GM12872 (cell line): ENCODE measurements around the gene CD7.

Source experiments
- CTCF ChIP-seq: IDR thresholded peaks from 3 replicates; pipeline ENCODE4 v1.5.1; 2011; ENCODE audit warnings: low read depth, mild to moderate bottlenecking, low read length, moderate library complexity; ENCODE audit not compliant: insufficient read depth

The CD7 gene

DNA sequence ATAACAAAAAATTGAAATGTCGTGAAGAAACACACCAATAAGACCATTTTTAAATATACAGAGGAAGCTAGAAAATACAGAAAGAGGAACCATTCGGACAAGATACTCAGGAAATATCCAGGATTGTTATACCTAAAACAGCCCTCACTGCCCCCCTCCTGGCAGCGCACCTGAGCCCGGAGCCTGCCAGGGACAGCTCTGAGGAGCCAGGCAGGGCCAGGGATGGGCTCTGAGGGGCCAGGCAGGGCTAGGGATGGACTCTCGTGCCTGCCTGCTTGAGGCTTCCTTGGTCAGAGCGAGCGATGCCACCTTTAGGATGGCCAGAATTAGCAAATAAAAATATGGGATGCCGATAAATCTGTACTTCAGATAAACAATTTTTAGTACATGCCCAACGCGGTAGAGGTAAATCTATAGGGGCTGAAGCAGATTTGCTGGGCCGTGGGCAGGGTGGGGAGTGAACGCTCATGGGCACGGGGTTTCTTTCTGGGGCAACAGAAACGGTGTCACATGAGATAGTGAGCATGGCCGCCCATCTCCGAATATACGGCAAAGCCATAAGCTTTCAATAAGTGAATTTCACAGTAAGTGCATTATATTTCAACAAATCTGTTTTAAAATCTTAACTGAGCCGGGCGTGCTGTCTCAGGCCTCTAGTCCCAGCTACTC is 25.7 kb downstream of the CD7 start:
- no peak for TF ChIP-seq CTCF

DNA sequence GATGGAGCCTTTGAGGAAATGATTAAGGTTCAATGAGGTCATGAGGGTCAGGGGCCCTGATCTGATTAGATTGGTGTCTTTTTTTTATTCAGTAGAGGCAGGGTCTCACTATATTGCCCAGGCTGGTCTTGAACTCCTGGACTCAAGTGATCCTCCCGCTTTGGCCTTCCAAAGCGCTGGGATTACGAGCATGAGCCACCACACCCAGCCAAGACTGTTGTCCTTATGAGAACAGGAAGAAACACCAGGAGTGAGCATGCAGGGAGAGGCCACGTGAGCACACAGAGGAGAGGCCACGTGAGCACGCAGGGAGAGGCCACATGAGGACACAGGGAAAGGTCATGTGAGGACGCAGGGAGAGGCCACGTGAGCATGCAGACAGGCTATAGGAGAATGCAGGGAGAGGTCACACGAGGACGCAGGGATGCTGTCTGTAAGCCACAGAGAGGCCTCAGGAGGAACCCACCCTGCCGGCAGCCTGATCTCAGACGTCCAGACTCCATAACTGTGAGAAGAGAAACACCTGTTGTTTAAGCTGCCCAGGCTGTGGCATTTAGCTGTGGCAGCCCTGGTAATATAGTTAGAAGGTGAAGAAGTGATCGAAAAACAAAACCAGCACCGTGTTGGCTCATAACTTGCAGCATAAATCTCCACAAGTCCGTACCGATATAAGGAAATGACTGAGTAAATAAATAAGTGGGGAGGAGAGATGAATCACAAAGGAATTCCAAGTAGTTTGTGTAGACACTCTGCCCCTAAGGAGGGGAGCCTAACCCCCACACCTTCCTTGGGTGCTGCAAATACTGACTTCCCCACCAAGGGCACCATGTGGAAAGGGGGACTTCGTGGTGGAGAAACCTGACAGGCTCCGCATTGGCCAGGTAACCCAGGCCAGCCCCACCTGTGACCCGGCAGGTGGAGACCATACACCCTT is 29.3 kb downstream of the CD7 start:
- TF ChIP-seq CTCF, result no peak

DNA sequence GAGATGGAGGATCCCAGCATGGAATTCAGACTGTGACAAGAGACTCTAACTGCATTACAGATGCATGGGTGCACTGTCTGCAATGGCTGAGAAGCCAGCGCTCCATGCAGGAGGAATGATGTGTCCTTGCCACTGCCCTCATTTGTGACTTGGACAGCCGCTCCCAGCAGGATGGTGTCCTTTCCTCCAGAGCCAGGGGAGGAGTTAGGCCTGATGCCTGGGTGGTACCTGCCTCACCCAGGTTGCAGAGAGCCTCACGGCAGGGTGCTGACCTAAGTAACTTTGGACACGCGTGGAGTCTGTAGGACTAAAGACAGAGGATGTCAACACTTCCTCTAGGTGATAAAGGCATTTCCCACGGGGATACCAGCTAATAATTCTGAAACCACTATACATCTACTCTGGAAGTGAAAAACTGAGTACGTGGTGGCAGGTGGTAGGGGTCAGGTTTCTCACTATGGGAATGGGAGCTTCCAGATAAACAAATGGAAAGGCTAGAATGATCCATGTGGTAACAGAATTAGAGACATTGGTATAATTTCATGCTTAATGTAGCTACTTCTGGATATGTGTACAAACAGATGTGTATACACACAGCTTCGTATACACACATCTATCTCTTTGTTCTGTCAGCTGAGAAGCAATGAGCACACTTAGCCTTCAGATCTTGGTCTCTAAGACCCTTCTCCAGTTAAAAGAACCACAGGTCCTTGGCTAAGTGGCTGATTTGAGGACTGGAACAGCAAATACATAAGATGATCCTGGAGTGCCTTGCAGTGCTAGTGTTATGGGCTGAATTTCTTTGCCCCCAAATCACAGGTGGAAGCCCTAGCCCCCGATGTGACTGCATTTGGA is 30.2 kb downstream of the CD7 start:
- no peak for TF ChIP-seq CTCF

- TF ChIP-seq CTCF, result no peak
Measured at GRCh38 chr17:82285141-82285540, 32.3 kb downstream of the CD7 start.

DNA sequence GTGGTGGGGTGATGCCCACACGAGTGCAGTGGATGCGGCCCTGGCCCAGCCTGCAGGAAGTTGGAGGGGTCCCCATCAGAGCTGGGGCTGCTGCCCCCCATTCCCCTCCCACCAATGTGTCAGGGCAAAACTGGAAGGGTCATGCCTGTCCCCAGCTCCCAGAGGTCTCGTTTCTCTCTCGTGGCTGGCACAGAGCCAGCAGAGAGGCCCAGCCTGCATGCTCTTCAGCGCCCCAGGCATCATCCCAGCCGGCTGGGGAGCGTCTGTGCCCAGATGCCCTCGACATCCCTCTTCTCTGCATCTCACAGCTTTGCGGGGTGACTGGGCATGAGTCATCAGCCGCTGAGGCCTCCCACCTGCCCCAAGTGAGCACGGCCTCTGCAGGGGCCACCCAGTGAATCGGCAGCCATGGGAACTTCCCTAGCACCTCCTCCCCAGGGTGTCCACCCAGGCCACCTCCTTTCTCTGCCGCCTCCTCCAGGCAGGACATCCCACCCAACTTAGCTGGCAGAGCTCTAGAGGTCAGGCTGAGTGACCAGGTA is 34.1 kb downstream of the CD7 start:
- no peak for TF ChIP-seq CTCF

- TF ChIP-seq CTCF, result no peak
Measured at GRCh38 chr17:82282239-82283207, 34.9 kb downstream of the CD7 start.
